ENCODE data around the gene NLRP5.
A peak's percentile ranks its signal among the peaks of the same experiment; 100 is the strongest.

NLRP5 gene

GRCh38 chr19:56108447-56109195, 122.0 kb downstream of the NLRP5 start:
- Histone ChIP-seq H3K4me3 (replicated peaks; ENCODE audit: insufficient read depth, low read length) (no peak overlapping the region), H3K27ac (replicated peaks) (no peak overlapping the region)
- TF ChIP-seq SPI1 (IDR thresholded peaks at IDR 0.05; ENCODE audit: borderline replicate concordance, low read depth) (no peak), CTCF (IDR thresholded peaks at IDR 0.05; ENCODE audit: insufficient read depth, low read length) (no peak), POLR2AphosphoS5 (IDR thresholded peaks at IDR 0.05; ENCODE audit: low read depth) (no peak), GABPA (IDR thresholded peaks at IDR 0.05; ENCODE audit: low read depth) (no peak)
- TF ChIP-seq, protein P1, sequence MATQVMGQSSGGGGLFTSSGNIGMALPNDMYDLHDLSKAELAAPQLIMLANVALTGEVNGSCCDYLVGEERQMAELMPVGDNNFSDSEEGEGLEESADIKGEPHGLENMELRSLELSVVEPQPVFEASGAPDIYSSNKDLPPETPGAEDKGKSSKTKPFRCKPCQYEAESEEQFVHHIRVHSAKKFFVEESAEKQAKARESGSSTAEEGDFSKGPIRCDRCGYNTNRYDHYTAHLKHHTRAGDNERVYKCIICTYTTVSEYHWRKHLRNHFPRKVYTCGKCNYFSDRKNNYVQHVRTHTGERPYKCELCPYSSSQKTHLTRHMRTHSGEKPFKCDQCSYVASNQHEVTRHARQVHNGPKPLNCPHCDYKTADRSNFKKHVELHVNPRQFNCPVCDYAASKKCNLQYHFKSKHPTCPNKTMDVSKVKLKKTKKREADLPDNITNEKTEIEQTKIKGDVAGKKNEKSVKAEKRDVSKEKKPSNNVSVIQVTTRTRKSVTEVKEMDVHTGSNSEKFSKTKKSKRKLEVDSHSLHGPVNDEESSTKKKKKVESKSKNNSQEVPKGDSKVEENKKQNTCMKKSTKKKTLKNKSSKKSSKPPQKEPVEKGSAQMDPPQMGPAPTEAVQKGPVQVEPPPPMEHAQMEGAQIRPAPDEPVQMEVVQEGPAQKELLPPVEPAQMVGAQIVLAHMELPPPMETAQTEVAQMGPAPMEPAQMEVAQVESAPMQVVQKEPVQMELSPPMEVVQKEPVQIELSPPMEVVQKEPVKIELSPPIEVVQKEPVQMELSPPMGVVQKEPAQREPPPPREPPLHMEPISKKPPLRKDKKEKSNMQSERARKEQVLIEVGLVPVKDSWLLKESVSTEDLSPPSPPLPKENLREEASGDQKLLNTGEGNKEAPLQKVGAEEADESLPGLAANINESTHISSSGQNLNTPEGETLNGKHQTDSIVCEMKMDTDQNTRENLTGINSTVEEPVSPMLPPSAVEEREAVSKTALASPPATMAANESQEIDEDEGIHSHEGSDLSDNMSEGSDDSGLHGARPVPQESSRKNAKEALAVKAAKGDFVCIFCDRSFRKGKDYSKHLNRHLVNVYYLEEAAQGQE (IDR thresholded peaks at IDR 0.05; ENCODE audit: insufficient replicate concordance, low read depth): no peak

DNA sequence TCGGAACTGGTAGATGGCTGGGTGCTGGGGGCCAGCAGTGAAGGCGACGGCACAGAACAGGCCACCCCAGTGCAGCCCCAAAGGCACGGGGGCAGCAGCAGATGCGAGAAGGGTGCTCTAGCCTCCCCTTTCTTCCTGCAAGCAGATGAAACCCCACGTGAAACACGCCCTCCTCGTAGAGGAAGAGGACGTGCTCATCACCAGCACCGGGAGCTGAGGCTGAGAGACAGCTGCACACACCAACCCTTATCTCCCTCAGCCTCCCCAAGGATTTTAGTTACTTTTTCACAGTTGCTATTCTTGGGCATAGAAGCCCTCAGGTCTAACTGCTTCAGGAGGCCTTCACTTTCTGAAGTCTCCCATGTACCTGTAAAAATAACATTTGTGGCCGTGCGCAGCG, 122.7 kb downstream of the NLRP5 start:
- DNase-seq (ENCODE audit: low read depth in 1 of 2, low spot score in 1 of 2): no peak
- no peaks in the 10 kb centered on the region for H3K27me3 ChIP-seq (ENCODE audit: insufficient read depth, poor library complexity, severe bottlenecking)
- no peak overlapping the region; the same call in 1 of the 2 replicates for H3K27ac ChIP-seq (replicated peaks)
- TF ChIP-seq, protein P1 (IDR thresholded peaks at IDR 0.05; ENCODE audit: insufficient replicate concordance, low read depth): no peak
- no peak overlapping the region for H3K4me3 ChIP-seq (replicated peaks; ENCODE audit: insufficient read depth, low read length)

More at GRCh38 chr19:56108447-56109195, 122.0 kb downstream of the NLRP5 start:
- DNase-seq (ENCODE audit: low read depth in 1 of 2, low spot score in 1 of 2): no peak
- H3K27me3 ChIP-seq (ENCODE audit: insufficient read depth, poor library complexity, severe bottlenecking): no peaks in the 10 kb centered on the region

DNA sequence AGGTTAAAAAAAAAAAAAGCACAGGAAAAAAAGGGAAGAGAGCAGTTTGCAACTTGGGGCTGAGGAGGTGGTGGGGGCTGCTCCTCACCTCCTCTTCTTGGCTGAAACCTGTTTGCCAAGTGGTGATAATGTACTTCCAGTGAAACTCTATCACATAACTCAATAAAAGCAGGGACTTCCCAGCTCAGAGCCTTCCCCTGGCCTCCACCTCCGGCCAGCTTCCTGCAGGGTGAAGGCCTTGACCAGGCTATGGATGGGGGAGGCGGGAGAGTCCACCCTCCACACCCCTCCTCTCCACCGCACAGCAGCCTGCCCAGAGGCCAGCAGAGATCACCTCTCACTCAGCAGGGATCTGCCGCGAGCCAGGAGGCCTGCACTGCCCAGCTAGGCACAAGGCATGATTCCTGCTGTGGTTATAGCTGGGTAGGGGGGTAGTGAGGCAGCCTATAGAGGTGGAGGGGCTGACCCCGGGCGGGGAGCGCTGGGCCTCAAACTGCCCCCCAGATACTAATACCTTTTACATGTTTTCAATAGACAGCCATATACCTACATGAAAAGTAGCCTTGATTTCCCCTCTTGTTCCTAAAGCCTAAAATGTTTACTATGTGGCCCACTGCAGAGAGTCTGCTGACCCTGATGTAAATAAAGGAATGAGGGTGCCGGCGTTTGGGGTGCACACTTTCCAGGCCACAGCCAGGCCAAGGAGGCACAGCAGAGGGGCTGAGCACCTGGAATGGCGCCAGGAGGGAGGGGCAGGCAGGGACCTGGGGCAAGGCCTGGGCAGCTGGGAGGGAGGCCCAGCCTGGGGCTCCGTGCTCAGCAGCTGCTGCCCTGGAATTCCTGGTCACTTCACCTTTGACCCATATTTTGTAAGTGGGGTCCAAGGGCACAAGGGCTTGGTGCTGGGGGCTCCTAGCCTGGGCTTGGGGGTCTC, 124.2 kb downstream of the NLRP5 start:
- H3K27me3 ChIP-seq (ENCODE audit: insufficient read depth, poor library complexity, severe bottlenecking): no peaks in the 10 kb centered on the region
- peak overlapping the region; percentile 72 for H3K27ac ChIP-seq (replicated peaks)
- H3K4me3 ChIP-seq (replicated peaks; ENCODE audit: insufficient read depth, low read length): no peak overlapping the region
- TF ChIP-seq GABPA (IDR thresholded peaks at IDR 0.05; ENCODE audit: low read depth) (no peak), POLR2AphosphoS5 (IDR thresholded peaks at IDR 0.05; ENCODE audit: low read depth) (no peak), SPI1 (IDR thresholded peaks at IDR 0.05; ENCODE audit: borderline replicate concordance, low read depth) (peak; percentile 83; the same call in 1 of the 2 replicates)
- DNase-seq (ENCODE audit: low read depth in 1 of 2, low spot score in 1 of 2): peak in 1 of 2 experiments; percentile 44
